H1 (cell line): ENCODE results near the gene MAN1A2. TPM values are rescaled to one million over a fixed set of nuclear protein-coding genes. Genes with fewer than 3 reads are reported as not detected.

Source experiments
- CTCF ChIA-PET: fragments of 300-600 bp; sonication (Branson Sonifier 250); formaldehyde crosslinking; loops from one replicate; lab custom pipeline; 2021; ENCODE audit not compliant: partially characterized antibody; lab: Charles Lee
- POLR2A ChIA-PET: fragments of 300-600 bp; sonication (Branson Sonifier 250); formaldehyde crosslinking; loops from one replicate; lab custom pipeline; 2021; ENCODE audit warnings: inconsistent platforms; ENCODE audit not compliant: partially characterized antibody; lab: Charles Lee
- DNase-seq, 2 experiments: peaks; one replicate each; pipeline versions ENCODE4 v3.0.0 to v3.0.0-alpha.2; 2010 to 2022; ENCODE audit warnings: low spot score in 2 of 2, low read depth in 1 of 2, mixed read lengths in 1 of 2
- FAIRE-seq: peaks from 2 replicates; lab custom pipeline; 2011; peaks lifted over from hg19 to GRCh38; lab: Jason Lieb, UNC
- H2AFZ ChIP-seq: 2 replicates; pipeline ENCODE4 v1.8.1; 2012; ENCODE audit warnings: low read length, inconsistent platforms
- H2AK5ac ChIP-seq: 2 replicates; pipeline ENCODE4 v1.6.1; 2013; ENCODE audit warnings: low read depth, low read length
- H2BK120ac ChIP-seq: replicated peaks from 2 replicates; pipeline ENCODE3; 2013; ENCODE audit warnings: low read depth, low read length, inconsistent platforms
- H2BK12ac ChIP-seq: 2 replicates; pipeline ENCODE4 v1.6.1; 2013; ENCODE audit warnings: low read depth, low read length
- H2BK15ac ChIP-seq: 2 replicates; pipeline ENCODE4 v1.6.1; 2013; ENCODE audit warnings: low read length
- H2BK20ac ChIP-seq: 2 replicates; pipeline ENCODE4 v1.6.1; 2013; ENCODE audit warnings: low read length
- H2BK5ac ChIP-seq: 2 replicates; pipeline ENCODE4 v1.6.1; 2013; ENCODE audit warnings: low read depth, low read length
- H3K14ac ChIP-seq: 2 replicates; pipeline ENCODE4 v1.6.1; 2013; ENCODE audit warnings: inconsistent platforms; ENCODE audit not compliant: insufficient read length
- H3K18ac ChIP-seq: 2 replicates; pipeline ENCODE4 v1.6.1; 2013; ENCODE audit warnings: low read length; ENCODE audit errors: extremely low read depth
- H3K23ac ChIP-seq: 2 replicates; pipeline ENCODE4 v1.6.1; 2013; ENCODE audit warnings: inconsistent platforms; ENCODE audit not compliant: insufficient read length
- H3K23me2 ChIP-seq: 2 replicates; pipeline ENCODE4 v1.6.1; 2013; ENCODE audit warnings: low read depth, low read length
- H3K27ac ChIP-seq: 2 replicates; pipeline ENCODE4 v1.6.1; 2011; ENCODE audit warnings: low read depth, low read length, inconsistent platforms
- H3K27me3 ChIP-seq, 4 experiments: replicated peaks in 1 of 4; 1 replicate in 1 of 4; 2 replicates in 3 of 4; pipeline versions ENCODE4 v1.6.1 to v1.8.1; 2011 to 2013; ENCODE audit warnings: low read length in 3 of 4, mild to moderate bottlenecking in 3 of 4, inconsistent platforms in 2 of 4, mixed read lengths in 2 of 4, moderate library complexity in 1 of 4; ENCODE audit not compliant: control insufficient read depth in 3 of 4, insufficient read depth in 3 of 4; ENCODE audit errors: extremely low read depth in 1 of 4
- H3K36me3 ChIP-seq, 4 experiments: 2 replicates each; pipeline versions ENCODE4 v1.6.1 to v1.8.1; 2011 to 2013; ENCODE audit warnings: mild to moderate bottlenecking in 4 of 4, low read length in 3 of 4, moderate library complexity in 2 of 4, control low read depth in 1 of 4, inconsistent platforms in 1 of 4; ENCODE audit not compliant: insufficient read depth in 4 of 4, control insufficient read depth in 2 of 4
- H3K4ac ChIP-seq: replicated peaks from 2 replicates; pipeline ENCODE3; 2013; ENCODE audit warnings: low read length, low read depth, mixed read lengths, inconsistent platforms; ENCODE audit not compliant: insufficient read length
- H3K4me1 ChIP-seq, 4 experiments: replicated peaks in 1 of 4; 1 replicate in 1 of 4; 2 replicates in 3 of 4; pipeline versions ENCODE4 v1.6.1 to v1.8.1; 2011 to 2013; ENCODE audit warnings: low read length in 3 of 4, inconsistent platforms in 2 of 4, mixed read lengths in 1 of 4; ENCODE audit not compliant: insufficient read depth in 4 of 4, control insufficient read depth in 3 of 4
- H3K4me2 ChIP-seq, 2 experiments: 2 replicates each; pipeline versions ENCODE4 v1.6.1 to v1.8.1; 2011 to 2013; ENCODE audit warnings: low read depth in 2 of 2, low read length in 2 of 2, control low read depth in 1 of 2, inconsistent platforms in 1 of 2, mild to moderate bottlenecking in 1 of 2; ENCODE audit not compliant: insufficient read depth in 1 of 2
- H3K4me3 ChIP-seq, 4 experiments: fragments of 200-600, 300-600 bp in 1 of 4; sonication (generic), shearing (Covaris generic), sonication (Bioruptor Twin) in 1 of 4; 2 replicates each; pipeline versions ENCODE4 v1.5.1 to v1.8.1; 2011 to 2016; ENCODE audit warnings: low read length in 4 of 4, low read depth in 3 of 4, control low read depth in 2 of 4, inconsistent platforms in 2 of 4, mild to moderate bottlenecking in 2 of 4, mixed read lengths in 1 of 4, moderate library complexity in 1 of 4; ENCODE audit not compliant: insufficient read depth in 2 of 4; ENCODE audit errors: extremely low read depth in 1 of 4
- H3K56ac ChIP-seq: replicated peaks from 2 replicates; pipeline ENCODE3; 2013; ENCODE audit warnings: low read depth, mild to moderate bottlenecking, mixed read lengths, low read length, inconsistent platforms; ENCODE audit not compliant: insufficient read length
- H3K79me1 ChIP-seq: 2 replicates; pipeline ENCODE4 v1.6.1; 2013; ENCODE audit warnings: low read depth, low read length, control low read depth
- H3K79me2 ChIP-seq, 2 experiments: 2 replicates each; pipeline versions ENCODE4 v1.6.1 to v1.8.1; 2012 to 2013; ENCODE audit warnings: low read length in 2 of 2, mild to moderate bottlenecking in 2 of 2, inconsistent platforms in 1 of 2; ENCODE audit not compliant: insufficient read depth in 2 of 2, control insufficient read depth in 1 of 2
- H3K9ac ChIP-seq, 4 experiments: replicated peaks in 1 of 4; 1 replicate in 1 of 4; 2 replicates in 3 of 4; pipeline versions ENCODE4 v1.6.1 to v1.8.1; 2011 to 2013; ENCODE audit warnings: low read depth in 3 of 4, low read length in 3 of 4, control low read depth in 2 of 4, mild to moderate bottlenecking in 2 of 4, moderate library complexity in 2 of 4, inconsistent platforms in 1 of 4; ENCODE audit errors: extremely low read depth in 1 of 4
- H3K9me3 ChIP-seq, 2 experiments: 2 replicates each; pipeline versions ENCODE4 v1.6.1 to v1.8.1; 2012 to 2013; ENCODE audit warnings: mild to moderate bottlenecking in 2 of 2, moderate library complexity in 2 of 2, control low read depth in 1 of 2, inconsistent platforms in 1 of 2, low read depth in 1 of 2, low read length in 1 of 2, mixed read lengths in 1 of 2; ENCODE audit not compliant: insufficient read depth in 2 of 2
- H4K20me1 ChIP-seq, 2 experiments: replicated peaks in 1 of 2; 2 replicates each; pipeline versions ENCODE3 to v1.8.1; 2011 to 2013; ENCODE audit warnings: inconsistent platforms in 2 of 2, low read length in 2 of 2, mild to moderate bottlenecking in 1 of 2; ENCODE audit not compliant: insufficient read depth in 2 of 2, control insufficient read depth in 1 of 2
- H4K5ac ChIP-seq: 2 replicates; pipeline ENCODE4 v1.6.1; 2013; ENCODE audit warnings: low read length, low read depth, mixed read lengths, inconsistent platforms; ENCODE audit not compliant: insufficient read length
- H4K8ac ChIP-seq: 2 replicates; pipeline ENCODE4 v1.8.0; 2013; ENCODE audit warnings: mild to moderate bottlenecking, moderate library complexity, low read length, inconsistent platforms; ENCODE audit not compliant: insufficient read depth; ENCODE audit errors: extremely low read depth
- H4K91ac ChIP-seq: replicated peaks from 2 replicates; pipeline ENCODE3; 2013; ENCODE audit warnings: low read length, mixed read lengths, inconsistent platforms; ENCODE audit not compliant: insufficient read length
- CREB1 ChIP-seq: IDR thresholded peaks from 2 replicates; pipeline ENCODE4 v1.6.1; 2012; ENCODE audit warnings: inconsistent platforms
- EGR1 ChIP-seq: IDR thresholded peaks from 2 replicates; pipeline ENCODE4 v1.6.1; 2011; ENCODE audit warnings: low read depth, low read length, borderline replicate concordance
- HDAC6 ChIP-seq: IDR thresholded peaks from one replicate; pipeline ENCODE4 v1.7.1; 2012; ENCODE audit warnings: low read depth, mild to moderate bottlenecking, inconsistent platforms, low read length, moderate library complexity
- JUN ChIP-seq: IDR thresholded peaks from 2 replicates; pipeline ENCODE4 v1.6.1; 2011; ENCODE audit warnings: low read depth, mild to moderate bottlenecking, improper control_type of control experiment, low read length
- NRF1 ChIP-seq: IDR thresholded peaks from 2 replicates; pipeline ENCODE4 v1.6.1; 2011; ENCODE audit warnings: mild to moderate bottlenecking, low read depth, low read length, improper control_type of control experiment
- POLR2AphosphoS5 ChIP-seq: IDR thresholded peaks from 2 replicates; pipeline ENCODE4 v1.6.1; 2011; ENCODE audit warnings: low read depth, low read length
- RBBP5 ChIP-seq: IDR thresholded peaks from 2 replicates; pipeline ENCODE4 v1.7.1; 2012; ENCODE audit warnings: low read depth, mild to moderate bottlenecking, inconsistent platforms, low read length, moderate library complexity, borderline replicate concordance
- RFX5 ChIP-seq: IDR thresholded peaks from 2 replicates; pipeline ENCODE4 v1.6.1; 2011; ENCODE audit warnings: low read depth, low read length, improper control_type of control experiment, borderline replicate concordance
- SP1 ChIP-seq: IDR thresholded peaks from 2 replicates; pipeline ENCODE4 v1.6.1; 2011; ENCODE audit warnings: low read depth, low read length
- TBP ChIP-seq: IDR thresholded peaks from 2 replicates; pipeline ENCODE4 v1.6.1; 2011; ENCODE audit warnings: low read depth, low read length, improper control_type of control experiment
- YY1 ChIP-seq: IDR thresholded peaks from 2 replicates; pipeline ENCODE4 v1.6.1; 2011; ENCODE audit warnings: low read depth, mild to moderate bottlenecking, low read length
- ZNF274 ChIP-seq: IDR thresholded peaks from 2 replicates; pipeline ENCODE4 v1.7.0; 2012; ENCODE audit warnings: low read length, borderline replicate concordance; ENCODE audit errors: extremely low read depth
- WGBS, 2 experiments: shearing (Covaris generic) in 1 of 2; methylation state at CpG; one replicate each; pipeline versions ENCODE4 v1.1.6 to v1.1.7; 2013 to 2015; ENCODE audit warnings: low lambda C conversion rate in 2 of 2, mixed read lengths in 2 of 2, inconsistent platforms in 1 of 2, low coverage in 1 of 2, missing lambda C conversion rate in 1 of 2; ENCODE audit not compliant: insufficient replicate concordance in 2 of 2, insufficient coverage in 1 of 2, insufficient read length in 1 of 2; ENCODE audit errors: extremely low coverage in 1 of 2, missing lambda C conversion rate in 1 of 2; 5-methylcytosine and 5-hydroxymethylcytosine counted together
- polyA plus RNA-seq, 7 experiments: library from polyadenylated mRNA; depleted of rRNA in 3 of 7; stranded (reverse) in 5 of 7; unstranded in 2 of 7; fragments of >200 nt in 5 of 7; fragments of 200-250 nt in 2 of 7; gene quantifications; 1 replicate in 5 of 7; 2 replicates in 1 of 7; 4 replicates in 1 of 7; pipeline versions ENCODE4 v1.2.1 to v1.2.3, GENCODE V29; 2011 to 2013; ENCODE audit warnings: missing spikeins in 2 of 7, mixed read lengths in 2 of 7
- total RNA-seq: library from RNA; stranded (reverse); fragmentation: NEBNext Ultra II Directional; extraction: Animal tissue kit (Norgen Biotek cat#: 25700); gene quantifications from 2 replicates; pipeline ENCODE4 v1.2.1, GENCODE V29; 2021
- TF ChIP-seq, protein P1 (sequence below): IDR thresholded peaks from 2 replicates; pipeline ENCODE4 v1.6.1; 2012; ENCODE audit warnings: inconsistent platforms

MAN1A2 gene
- total and polyA plus RNA-seq, 2 of the 8 experiments (the other 6 are each of a cell fraction or from before 2014, with no cell fraction given), result 5.5 to 18.8 TPM

GRCh38 chr1:117576236-117576635 is 209.0 kb downstream of the MAN1A2 start:
- TF ChIP-seq ZNF274, result no peak
- no peak for TF ChIP-seq HDAC6
- no peak for TF ChIP-seq CREB1
- no peak for TF ChIP-seq SP1
- TF ChIP-seq YY1, result no peak
- TF ChIP-seq NRF1, result no peak
- TF ChIP-seq, protein P1, sequence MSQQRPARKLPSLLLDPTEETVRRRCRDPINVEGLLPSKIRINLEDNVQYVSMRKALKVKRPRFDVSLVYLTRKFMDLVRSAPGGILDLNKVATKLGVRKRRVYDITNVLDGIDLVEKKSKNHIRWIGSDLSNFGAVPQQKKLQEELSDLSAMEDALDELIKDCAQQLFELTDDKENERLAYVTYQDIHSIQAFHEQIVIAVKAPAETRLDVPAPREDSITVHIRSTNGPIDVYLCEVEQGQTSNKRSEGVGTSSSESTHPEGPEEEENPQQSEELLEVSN, result no peak
- no peak for TF ChIP-seq TBP
- no peak for TF ChIP-seq RBBP5
- no peak for TF ChIP-seq JUN
- TF ChIP-seq EGR1, result no peak
- TF ChIP-seq POLR2AphosphoS5, result no peak
- TF ChIP-seq RFX5, result no peak
- H3K79me2 ChIP-seq, result no peaks in the 10 kb centered on the region
- no peak overlapping the region for H4K5ac ChIP-seq
- H3K4me1 ChIP-seq, result peaks cover 0 to 5% (median 1%) of the 10 kb centered on the region in 4 experiments; a peak in 1 of 7 replicates
- H3K56ac ChIP-seq, result no peak overlapping the region
- H3K14ac ChIP-seq, result no peak overlapping the region
- no peak overlapping the region for H2AK5ac ChIP-seq
- ChIA-PET CTCF (interaction anchor here (0.8 to 5.0 kb wide), 8 partner anchors 12 to 182 kb away, joined by 3 to 25 read pairs (median 4); no protein-coding TSS in a partner anchor), POLR2A (no interaction called here)
- no peak overlapping the region for H3K27ac ChIP-seq
- H2BK15ac ChIP-seq, result no peak overlapping the region
- H3K4ac ChIP-seq, result no peak overlapping the region
- H2BK20ac ChIP-seq, result no peak overlapping the region
- H2BK120ac ChIP-seq, result no peak overlapping the region
- H3K4me3 ChIP-seq, result no peak overlapping the region
- no peak overlapping the region; the same call in 1 of the 2 replicates for H4K8ac ChIP-seq
- no peaks in the 10 kb centered on the region; the same call in 1 of the 2 replicates for H3K23me2 ChIP-seq
- DNase-seq (no peak), FAIRE-seq (no peak)
- WGBS, 2 experiments, result 79% methylated on average over 2 of the region's 3 CpGs; no CpG with 5 or more reads in 1 of the 2 experiments
- no peaks in the 10 kb centered on the region for H3K27me3 ChIP-seq
- no peak overlapping the region for H3K4me2 ChIP-seq
- no peaks in the 10 kb centered on the region for H3K9me3 ChIP-seq
- H3K9ac ChIP-seq, result no peak overlapping the region
- H3K79me1 ChIP-seq, result no peaks in the 10 kb centered on the region
- no peak overlapping the region for H2BK5ac ChIP-seq
- H3K18ac ChIP-seq, result no peak overlapping the region
- H4K20me1 ChIP-seq, result no peaks in the 10 kb centered on the region
- H2AFZ ChIP-seq, result no peak overlapping the region
- no peak overlapping the region for H3K23ac ChIP-seq
- no peaks in the 10 kb centered on the region for H3K36me3 ChIP-seq
- H4K91ac ChIP-seq, result no peak overlapping the region
- H2BK12ac ChIP-seq, result no peak overlapping the region
